ENCODE measurements around the gene RREB1.

DNA sequence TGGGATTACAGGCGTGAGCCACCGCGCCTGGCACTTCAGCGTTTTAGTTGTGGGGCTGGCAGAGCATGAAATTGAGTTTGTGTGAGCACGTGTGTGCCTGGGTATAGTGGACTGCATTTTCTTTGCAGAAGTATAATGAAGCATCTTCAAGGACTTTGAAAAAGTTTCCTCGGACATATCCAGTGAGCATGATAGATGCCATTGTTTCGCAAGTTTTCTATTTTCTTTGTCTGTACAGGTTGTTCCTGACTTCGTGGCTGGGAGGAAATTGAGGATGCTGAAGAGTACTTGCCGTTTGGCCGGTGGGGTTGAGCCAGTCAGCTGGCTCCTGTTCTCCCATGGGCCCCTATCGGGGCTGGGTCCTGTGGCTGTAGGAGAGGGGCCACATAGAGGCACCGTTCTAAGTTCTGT lies 55.9 kb downstream of the RREB1 start:
- TF ChIP-seq EZH2 (IDR thresholded peaks at IDR 0.05; ENCODE audit: insufficient read depth, poor library complexity, severe bottlenecking): no peak
- no peak for TF ChIP-seq EZH2phosphoT487 (IDR thresholded peaks at IDR 0.05; ENCODE audit: insufficient read depth, low read depth)
